ENCODE measurements around the gene PDCD10.

The PDCD10 gene

GRCh38 chr3:167644611-167645010 is 90.1 kb downstream of the PDCD10 start:
- H3K4me3 ChIP-seq (ENCODE audit: control insufficient read depth, low read depth, low read length) = no peak overlapping the region
- TF ChIP-seq, protein P1, sequence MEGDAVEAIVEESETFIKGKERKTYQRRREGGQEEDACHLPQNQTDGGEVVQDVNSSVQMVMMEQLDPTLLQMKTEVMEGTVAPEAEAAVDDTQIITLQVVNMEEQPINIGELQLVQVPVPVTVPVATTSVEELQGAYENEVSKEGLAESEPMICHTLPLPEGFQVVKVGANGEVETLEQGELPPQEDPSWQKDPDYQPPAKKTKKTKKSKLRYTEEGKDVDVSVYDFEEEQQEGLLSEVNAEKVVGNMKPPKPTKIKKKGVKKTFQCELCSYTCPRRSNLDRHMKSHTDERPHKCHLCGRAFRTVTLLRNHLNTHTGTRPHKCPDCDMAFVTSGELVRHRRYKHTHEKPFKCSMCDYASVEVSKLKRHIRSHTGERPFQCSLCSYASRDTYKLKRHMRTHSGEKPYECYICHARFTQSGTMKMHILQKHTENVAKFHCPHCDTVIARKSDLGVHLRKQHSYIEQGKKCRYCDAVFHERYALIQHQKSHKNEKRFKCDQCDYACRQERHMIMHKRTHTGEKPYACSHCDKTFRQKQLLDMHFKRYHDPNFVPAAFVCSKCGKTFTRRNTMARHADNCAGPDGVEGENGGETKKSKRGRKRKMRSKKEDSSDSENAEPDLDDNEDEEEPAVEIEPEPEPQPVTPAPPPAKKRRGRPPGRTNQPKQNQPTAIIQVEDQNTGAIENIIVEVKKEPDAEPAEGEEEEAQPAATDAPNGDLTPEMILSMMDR (IDR thresholded peaks at IDR 0.05; ENCODE audit: control insufficient read depth, insufficient read depth, low read depth, low read length, missing control alignments) = no peak
- DNase-seq (ENCODE audit: low read depth) = no peak

Measured in AG09309 (cell line).